NK-92 treated with Interleukin-12 subunit alpha and Interleukin-12 subunit beta, amount 100 ng/mL, for 24 hours (cell line): Measurements from ENCODE around the gene CEP250.
"Not testable (repeated sequence)": the region's sequence is repeated elsewhere in the genome, so short reads cannot be mapped to it uniquely, and the experiment has no call there.

Source experiments
- DNase-seq: peaks from one replicate; lab custom pipeline; 2025; lab: John Stamatoyannopoulos, UW

The CEP250 gene

GRCh38 chr20:35529552-35529951, 74.2 kb downstream of the CEP250 start, which contains the start of gene C20orf173:
Gene C20orf173, minus strand, starts transcription at chr20:35529652. Its CDS starts 279 bp downstream, at chr20:35529373.
- DNase-seq: no peak

GRCh38 chr20:35539756-35540212, 84.4 kb downstream of the CEP250 start:
- no peak for DNase-seq

GRCh38 chr20:35541118-35541782, 85.9 kb downstream of the CEP250 start:
- DNase-seq: no peak

- DNase-seq: peak; percentile 94
These were observed 86.6 kb downstream of the CEP250 start, which contains the start of gene ERGIC3 for GRCh38 chr20:35541783-35542662. Gene ERGIC3, plus strand, starts transcription at chr20:35542078. Its CDS starts 20 bp downstream, at chr20:35542098.

GRCh38 chr20:35542990-35543389, 87.6 kb downstream of the CEP250 start:
- no peak for DNase-seq

GRCh38 chr20:35544436-35544835, 89.0 kb downstream of the CEP250 start:
- no peak for DNase-seq

- DNase-seq: not testable (repeated sequence)
These were observed 89.5 kb downstream of the CEP250 start for GRCh38 chr20:35544941-35545340.

GRCh38 chr20:35546127-35546526, 90.7 kb downstream of the CEP250 start:
- DNase-seq: no peak

GRCh38 chr20:35547329-35547728, 91.9 kb downstream of the CEP250 start:
- DNase-seq: no peak

- no peak for DNase-seq
These were observed 96.1 kb downstream of the CEP250 start for GRCh38 chr20:35551503-35551902.

- DNase-seq: no peak
These were observed 97.5 kb downstream of the CEP250 start for GRCh38 chr20:35552914-35553313.

- DNase-seq: not testable (repeated sequence)
These were observed 100.1 kb downstream of the CEP250 start for GRCh38 chr20:35555461-35555860.

- no peak for DNase-seq
These were observed 100.7 kb downstream of the CEP250 start for GRCh38 chr20:35555951-35556645.

- no peak for DNase-seq
These were observed 101.5 kb downstream of the CEP250 start for GRCh38 chr20:35556871-35557270.

GRCh38 chr20:35558451-35558850, 103.1 kb downstream of the CEP250 start:
- no peak for DNase-seq

- DNase-seq: no peak
These were observed 103.8 kb downstream of the CEP250 start for GRCh38 chr20:35559042-35559693.

- DNase-seq: no peak
These were observed 104.7 kb downstream of the CEP250 start for GRCh38 chr20:35560105-35560511.

- no peak for DNase-seq
These were observed 105.1 kb downstream of the CEP250 start for GRCh38 chr20:35560541-35560940.

- DNase-seq: peak; percentile 56
These were observed 105.9 kb downstream of the CEP250 start for GRCh38 chr20:35561268-35561667.

GRCh38 chr20:35561671-35562070, 106.3 kb downstream of the CEP250 start:
- DNase-seq: no peak

GRCh38 chr20:35562541-35563110, 107.2 kb downstream of the CEP250 start:
- no peak for DNase-seq
